Measurements from ENCODE around the gene ENHO.

ENHO gene

GRCh38 chr9:34522971-34523797, at the start of gene ENHO:
Gene ENHO, minus strand, starts transcription at chr9:34522990. Its CDS starts 1,295 bp downstream, at chr9:34521695.
- peak; percentile 47 for DNase-seq

- DNase-seq: no peak
Observed at GRCh38 chr9:34572092-34572491, 49.3 kb upstream of the ENHO start.

- DNase-seq: no peak
Observed at GRCh38 chr9:34571481-34571810, 48.7 kb upstream of the ENHO start.

GRCh38 chr9:34570809-34571480, 48.2 kb upstream of the ENHO start:
- no peak for DNase-seq

GRCh38 chr9:34570376-34570775, 47.6 kb upstream of the ENHO start:
- DNase-seq: no peak

GRCh38 chr9:34568774-34569173, 46.0 kb upstream of the ENHO start:
- DNase-seq: no peak

GRCh38 chr9:34568133-34568532, 45.3 kb upstream of the ENHO start:
- no peak for DNase-seq

- no peak for DNase-seq
Observed at GRCh38 chr9:34566972-34567371, 44.2 kb upstream of the ENHO start.

- no peak for DNase-seq
Observed at GRCh38 chr9:34566322-34566721, 43.5 kb upstream of the ENHO start.

DNA sequence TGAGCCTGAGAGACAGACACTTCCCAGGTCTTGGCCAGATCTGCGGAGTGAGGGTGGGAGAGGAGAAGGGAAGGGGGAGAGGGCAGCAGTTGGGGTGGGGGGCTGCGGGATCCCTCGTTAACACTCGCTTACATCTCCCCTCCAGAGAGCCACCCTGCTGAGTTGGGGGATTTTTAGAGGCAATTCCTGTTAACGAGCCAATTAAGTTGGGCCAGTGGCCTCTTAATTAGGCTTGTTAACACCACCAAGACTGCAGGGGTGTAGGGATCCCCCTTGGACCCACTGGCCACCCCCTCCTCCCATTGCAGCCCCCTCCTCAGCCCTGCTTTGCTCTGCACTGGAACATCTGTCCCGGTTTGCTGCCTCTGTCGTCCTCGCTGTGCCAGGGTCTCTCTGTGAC, 43.1 kb upstream of the ENHO start:
- no peak for DNase-seq

DNA sequence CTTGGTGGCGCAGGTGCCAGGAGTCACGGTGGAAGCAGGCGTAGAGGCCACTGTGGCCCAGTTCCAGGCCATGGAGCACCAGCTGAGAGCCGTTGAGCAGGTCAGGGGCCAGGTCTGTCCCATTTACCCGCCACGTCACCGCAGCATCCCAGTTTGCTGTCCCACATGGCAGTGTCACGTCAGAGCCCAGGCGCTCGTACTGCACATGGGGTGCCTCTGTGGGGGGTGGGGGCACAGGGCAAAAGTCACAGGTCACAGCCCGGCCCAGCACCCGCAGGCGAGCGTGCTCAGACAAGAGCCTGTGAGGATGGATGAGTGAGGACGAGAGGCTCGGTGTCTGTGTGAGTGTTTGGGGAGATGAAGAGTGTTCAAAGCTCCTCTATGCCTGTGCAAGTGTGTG, 41.8 kb upstream of the ENHO start:
- no peak for DNase-seq

GRCh38 chr9:34563262-34563661, 40.5 kb upstream of the ENHO start:
- no peak for DNase-seq

DNA sequence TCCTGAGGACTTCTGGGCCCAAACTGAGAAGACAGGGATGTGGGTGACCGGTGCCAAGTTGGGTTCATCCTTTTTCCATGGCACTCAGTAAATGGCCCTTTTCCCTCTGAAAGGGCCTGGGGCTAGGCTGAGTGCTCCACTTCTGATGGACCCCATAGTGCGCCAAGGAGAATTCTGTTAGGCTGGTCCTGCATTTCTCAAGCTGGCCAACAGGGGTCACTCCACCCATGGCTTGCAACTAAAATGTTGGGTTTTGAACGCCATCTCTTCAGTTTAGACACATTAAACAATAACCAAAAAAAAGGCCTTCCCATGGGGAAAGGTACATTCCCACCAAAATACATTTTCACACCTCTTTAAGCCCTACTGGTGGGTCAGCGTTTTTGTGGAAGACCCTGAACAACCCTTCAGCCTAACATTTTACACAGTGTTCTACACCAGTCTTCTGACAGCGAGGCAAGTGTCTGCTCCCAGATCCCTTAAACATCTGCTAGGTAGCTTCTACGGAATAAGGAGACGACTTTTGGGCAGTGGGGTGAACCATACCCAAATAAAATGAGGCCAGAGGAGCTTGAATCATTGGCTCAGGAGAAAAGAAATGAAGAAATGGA, 39.5 kb upstream of the ENHO start:
- DNase-seq: no peak

GRCh38 chr9:34560599-34561214, 37.9 kb upstream of the ENHO start:
- DNase-seq: no peak

DNA sequence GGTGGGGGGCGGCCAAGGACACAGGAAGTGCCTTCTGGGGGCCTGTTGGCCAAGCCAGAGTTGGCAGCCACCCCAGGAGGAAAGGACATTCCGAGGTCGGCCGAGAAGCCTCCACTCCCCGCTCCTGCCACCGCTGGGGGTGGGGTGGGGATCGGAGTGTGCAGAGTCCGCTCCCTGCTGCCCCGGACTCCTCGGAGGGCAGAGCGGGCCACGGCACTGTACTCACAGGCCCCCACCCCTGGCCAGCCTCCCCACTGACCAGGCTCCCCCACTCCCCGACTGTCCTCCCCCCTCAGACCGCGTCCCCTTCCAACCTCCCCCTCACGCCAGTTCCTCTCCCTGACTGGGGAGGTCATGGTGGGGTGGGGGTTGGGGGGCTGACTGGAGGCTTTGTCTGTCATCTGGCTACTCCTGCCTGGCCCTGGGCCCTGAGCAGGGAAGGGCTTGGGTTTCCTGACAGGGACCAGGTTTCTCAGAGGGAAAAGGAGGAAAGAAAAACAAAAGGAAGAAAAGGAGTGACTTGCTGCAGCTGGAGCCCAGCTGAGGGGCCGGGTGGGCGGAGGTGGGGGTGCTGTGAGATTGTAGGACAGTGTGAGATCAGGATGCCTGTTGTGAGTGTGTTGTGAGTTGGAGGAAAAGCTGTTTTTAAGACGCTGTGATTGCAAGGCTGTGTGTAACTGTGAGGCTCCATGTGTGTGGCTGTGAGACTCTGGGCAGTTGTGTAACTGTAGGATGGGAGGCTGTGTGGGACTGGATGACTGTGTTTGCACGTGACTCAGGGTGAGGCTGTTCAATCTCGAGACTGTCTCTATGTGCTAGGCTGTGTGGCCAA, 37.0 kb upstream of the ENHO start:
- no peak for DNase-seq

GRCh38 chr9:34558919-34559623, 36.3 kb upstream of the ENHO start:
- no peak for DNase-seq

GRCh38 chr9:34558364-34558763, 35.6 kb upstream of the ENHO start:
- DNase-seq: no peak

DNA sequence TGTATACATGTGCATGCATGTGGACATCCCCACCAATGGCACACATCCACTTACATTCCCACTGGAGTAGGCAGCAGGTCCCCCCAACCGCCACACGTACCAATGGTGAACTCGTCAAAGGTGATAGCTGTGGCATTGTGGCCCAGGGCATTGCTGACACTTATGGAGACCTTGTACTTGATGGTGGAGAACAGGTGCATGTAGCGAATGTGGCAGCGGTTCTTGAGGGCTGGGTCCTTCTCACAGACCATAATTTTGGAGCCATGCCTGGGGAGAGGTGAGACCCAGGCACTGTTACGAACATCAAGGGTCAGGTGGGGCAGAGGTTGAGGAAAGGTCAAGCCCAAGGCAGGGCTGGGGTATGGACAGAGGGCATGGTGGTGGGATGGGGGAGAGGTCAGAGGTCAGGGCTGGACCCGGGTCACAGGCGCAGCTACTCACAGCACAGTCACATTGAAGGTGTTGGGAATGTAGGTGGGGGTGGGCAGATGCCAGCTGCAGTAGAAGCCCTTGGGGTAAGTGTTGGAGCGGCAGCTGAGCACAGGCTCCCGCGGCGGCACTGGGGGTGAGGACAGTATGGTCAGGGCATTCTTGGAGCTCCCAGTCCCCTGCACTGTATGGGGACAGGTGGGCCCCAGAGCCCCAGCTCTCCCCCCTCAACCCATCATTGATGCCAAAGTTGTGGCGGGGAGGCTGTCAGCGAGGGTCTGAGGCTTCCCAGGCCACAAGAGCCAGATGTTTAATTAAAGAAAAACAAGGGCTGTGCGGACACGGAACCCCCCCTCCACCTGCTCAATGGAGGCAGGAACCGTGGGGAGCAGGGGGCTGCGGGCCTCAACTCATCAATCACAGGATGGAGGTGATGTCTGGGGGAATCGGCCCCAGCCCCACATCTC, 34.9 kb upstream of the ENHO start:
- no peak for DNase-seq

DNA sequence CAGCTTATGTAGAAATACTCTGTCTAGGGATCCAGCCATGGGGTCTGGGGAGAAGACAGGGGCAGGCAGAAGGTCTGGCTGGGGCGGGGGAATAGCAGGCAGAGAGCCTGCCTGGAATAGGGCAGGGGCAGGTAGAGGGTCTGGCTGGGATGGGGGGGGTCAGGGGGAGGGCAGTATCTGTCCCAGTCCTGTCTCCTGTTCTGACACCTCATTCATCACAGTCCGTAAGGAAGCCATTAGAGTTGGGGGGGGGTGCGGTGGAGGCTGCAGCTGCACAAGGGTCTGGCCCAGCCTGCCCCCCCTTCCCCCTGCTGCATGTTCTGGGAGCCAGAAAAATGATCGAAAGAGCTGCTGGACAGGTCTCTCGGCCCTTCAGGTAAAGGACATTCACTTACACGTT, 34.2 kb upstream of the ENHO start:
- DNase-seq: no peak

GRCh38 chr9:34555936-34556525, 33.2 kb upstream of the ENHO start:
- DNase-seq: no peak

DNA sequence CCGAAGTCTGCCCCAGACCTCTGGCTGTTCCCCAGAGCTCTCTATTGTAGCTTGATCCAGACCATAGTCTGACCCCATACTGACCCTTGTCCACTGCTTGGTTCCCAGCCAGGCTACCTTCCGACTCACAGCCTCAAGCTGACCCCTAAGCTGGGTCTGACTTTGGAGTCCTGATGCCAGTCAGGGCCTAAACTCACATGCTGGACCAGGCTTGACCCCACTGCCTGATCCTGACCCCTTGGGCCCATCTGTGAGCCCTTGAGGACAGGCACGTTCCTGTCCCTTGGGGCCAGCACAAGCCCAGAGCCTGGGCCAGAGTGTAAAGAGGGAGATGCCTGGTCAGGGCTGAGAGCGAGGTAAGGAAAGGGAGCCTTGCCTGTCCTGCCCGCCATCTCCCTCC, 32.7 kb upstream of the ENHO start:
- DNase-seq: no peak
